MV-4-11 (cell line): Measurements from ENCODE around the gene ACTN4.

ENCODE experiments used
- DNase-seq: peaks from one replicate; lab custom pipeline; 2025; lab: John Stamatoyannopoulos, UW

Gene ACTN4

DNA sequence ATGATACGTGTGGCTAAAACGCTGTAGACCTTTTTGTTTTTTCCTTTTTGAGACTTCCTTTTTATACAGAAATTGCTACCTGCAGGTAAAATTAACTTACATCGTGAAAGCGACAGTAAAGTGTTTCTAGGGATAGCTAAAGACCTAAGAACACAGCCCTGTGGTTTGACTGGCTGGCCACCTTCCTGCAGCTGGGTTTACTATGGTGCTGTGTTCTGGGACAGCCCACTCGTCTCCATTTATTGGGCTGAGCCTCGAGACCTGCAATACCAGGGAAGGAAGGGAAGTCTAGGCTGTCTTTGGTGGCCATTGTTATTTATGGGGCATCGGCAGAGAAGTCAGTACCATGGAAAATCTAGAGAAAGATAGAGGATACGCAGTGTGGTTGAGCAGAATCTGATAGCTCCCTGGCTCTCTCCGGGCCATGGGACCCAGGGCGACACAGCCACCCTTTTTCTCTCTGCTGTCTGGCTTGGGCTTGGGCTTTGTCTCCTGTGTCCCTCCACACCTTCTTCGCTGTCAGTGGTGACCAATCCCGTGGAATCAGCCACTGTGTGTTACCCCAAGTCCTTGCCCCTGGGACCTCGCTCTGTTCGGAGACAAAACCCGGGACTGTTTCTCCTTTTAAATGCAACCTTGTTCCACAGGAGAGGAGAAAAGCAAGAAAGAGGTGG is 30.9 kb downstream of the ACTN4 start:
- DNase-seq: no peak

- no peak for DNase-seq
Observed at GRCh38 chr19:38678891-38679494, 31.5 kb downstream of the ACTN4 start.

DNA sequence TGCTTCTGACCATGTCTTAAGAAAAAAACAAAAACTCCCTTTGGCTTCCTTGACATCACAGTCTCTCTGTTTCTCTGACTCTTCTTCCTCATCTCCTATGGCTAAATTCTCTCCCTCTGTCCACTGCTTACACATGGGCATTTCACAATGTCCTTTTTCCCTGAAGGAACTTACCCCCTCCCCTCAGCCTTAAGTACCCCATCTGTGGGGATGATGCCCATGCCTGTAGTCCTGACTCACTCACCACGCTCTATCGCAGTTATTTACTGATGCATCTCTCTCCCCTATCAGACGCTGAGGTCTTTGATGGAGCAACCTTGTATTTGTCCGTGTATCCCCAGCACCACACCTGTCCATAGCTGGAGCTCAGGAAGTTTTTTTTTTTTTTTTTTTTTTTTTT is 32.4 kb downstream of the ACTN4 start:
- DNase-seq: peak; percentile 69

DNA sequence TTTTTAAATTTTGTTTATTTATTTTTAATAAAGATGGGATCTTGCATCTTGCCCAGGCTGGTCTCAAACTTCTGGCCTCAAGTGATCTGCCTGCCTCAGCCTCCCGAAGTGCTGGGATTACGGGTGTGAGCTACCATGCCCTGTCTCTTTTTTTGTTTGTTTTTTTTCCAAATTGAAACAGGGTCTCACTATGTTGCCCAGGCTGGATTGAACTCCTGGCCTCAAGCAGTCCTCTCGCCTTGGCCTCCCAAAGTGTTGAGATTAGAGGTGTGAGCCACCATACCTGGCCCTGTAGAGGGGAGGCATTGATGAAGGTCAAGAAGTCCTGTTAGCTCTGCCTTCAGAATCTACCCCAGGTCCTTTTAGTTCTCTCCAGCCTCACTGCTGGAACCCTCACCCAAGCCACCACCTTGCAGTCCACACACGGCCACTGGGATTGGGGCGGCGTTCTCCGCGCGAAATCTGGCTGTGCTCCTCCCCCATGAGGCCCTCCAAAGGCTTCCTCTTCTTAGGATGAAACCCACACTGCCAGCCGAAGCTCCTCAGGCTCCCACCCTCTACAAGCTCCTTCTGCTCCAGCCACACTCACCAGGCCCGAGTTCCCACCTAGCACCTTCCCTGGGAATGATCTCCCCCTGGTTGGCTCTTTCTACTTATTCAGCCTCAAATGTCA is 34.9 kb downstream of the ACTN4 start:
- no peak for DNase-seq

DNA sequence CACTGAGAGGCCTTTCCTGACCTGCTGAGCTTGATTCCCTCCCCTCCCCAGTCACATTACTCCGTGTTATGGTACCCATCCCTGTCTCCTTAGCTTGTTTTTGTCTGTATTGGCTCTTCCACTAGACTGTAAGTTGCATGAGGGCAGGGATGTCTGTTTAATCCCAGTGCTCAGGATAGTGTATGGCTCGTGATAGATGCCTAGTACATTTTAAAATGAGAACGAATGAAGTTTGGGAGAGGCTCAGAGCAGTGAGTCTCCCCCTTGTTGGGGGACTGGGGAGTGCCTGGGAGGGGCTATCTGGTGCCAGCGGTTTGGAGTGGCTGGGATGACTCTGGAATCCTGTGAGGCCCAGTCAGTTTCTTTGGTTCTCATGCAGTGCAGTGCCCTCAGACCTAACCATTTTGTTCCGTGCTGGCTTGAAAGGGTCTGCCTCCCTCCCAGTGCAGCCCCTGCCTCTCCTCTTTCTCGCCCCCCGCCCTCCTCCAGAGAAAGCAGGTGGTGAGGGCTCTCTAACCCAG is 35.5 kb downstream of the ACTN4 start:
- no peak for DNase-seq

DNA sequence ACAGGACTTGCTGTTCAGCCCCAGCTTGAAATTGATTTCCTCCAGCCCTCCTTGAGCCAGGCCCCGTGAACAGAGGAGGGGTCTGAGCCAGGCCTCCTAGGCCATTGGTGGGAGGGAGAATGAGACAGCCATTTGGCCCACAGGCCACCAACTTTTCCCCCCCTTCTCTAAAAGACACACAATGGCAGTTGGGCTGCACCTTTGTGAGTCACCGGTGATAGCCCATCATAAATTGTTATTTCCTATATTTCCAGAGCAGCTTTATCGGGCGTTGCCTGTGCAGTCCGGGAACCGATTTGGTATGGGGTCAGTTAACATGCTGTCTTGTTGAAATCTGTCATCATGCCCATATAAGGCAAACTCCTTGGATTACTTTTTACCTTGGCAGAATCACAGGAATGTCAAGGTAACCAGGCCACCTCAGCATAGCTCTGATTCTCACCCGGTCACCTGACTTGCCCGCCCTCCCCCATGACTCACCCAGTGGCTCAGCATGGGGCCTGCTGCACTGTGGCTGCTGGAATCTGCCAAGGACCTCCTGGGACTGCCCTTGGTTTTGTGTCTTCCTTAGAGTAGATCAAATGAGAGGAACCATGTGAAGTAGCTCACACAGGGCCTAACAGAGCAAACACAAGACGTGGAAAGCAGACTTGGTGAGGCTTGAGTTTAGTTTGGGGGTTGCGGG is 36.1 kb downstream of the ACTN4 start:
- DNase-seq: peak; percentile 89

DNA sequence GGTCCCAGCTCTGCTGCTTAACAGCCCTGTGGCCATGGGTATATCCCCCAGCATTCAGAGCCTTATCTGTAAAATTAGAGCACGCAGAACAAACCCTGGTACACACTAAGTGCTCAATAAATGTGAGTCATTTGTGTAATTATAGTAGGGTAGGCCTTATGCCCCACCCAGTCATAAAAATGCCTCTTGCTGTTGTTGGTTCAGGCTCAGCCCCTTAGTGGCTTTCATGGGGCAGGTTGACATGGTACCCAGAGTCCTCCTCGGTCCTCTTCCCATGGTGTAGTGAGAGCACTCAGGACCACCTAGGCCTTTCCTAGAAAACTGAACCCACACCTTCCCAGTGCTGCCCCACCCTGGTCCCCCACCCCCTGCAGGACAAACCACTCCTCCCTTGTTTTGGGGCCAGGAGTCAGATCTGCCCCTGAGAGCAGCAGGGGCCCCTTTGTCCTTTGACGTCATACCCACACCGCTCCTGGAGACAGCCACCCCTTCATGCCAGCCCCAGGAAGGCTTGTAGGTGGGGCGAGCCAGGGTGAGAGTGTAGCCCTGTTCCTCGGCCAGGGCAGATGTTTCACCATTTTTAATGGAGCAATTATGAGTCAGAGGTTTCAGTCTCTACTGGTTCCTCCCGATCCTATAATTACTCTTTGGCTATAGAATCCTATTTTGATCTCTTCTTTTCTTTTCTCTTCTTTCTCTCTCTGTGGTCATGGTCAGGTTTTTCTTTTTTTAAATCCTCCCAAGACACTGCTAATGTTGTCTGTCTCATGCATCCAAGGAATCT is 36.8 kb downstream of the ACTN4 start:
- DNase-seq: peak; percentile 93

DNA sequence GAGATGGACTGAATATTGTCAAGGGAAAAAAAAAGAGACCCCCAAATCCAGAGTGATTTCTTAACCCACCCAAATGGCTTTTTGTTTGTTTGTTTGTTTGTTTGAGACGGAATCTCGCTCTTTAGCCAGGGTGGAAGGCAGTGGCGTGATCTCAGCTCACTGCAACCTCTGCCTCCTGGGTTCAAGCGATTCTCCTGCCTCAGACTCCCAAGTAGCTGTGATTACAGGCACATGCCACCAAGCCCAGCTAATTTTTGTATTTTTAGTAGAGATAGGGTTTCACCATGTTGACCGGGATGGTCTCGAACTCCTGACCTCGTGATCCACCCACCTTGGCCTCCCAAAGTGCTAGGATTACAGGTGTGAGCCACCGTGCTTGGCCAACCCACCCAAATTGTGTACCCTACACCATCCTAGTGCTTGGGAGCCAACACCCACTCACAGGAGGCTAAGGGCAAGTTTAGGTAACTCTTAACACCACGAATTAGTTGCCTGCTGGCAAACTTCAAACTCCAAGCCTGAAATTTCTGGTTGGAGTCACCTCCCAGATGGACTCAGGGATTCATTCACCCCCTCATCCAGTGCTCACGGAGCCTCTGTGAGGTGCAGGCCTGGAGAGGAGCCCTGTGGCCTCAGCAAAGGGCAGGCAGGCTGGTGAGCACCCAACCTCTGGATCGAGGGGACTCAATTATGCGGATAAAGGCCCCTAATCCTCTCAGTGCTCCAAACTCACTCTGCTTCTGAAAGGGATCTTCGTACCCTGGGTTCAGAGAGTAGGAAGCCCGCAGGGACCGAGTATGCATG is 37.6 kb downstream of the ACTN4 start:
- no peak for DNase-seq

DNA sequence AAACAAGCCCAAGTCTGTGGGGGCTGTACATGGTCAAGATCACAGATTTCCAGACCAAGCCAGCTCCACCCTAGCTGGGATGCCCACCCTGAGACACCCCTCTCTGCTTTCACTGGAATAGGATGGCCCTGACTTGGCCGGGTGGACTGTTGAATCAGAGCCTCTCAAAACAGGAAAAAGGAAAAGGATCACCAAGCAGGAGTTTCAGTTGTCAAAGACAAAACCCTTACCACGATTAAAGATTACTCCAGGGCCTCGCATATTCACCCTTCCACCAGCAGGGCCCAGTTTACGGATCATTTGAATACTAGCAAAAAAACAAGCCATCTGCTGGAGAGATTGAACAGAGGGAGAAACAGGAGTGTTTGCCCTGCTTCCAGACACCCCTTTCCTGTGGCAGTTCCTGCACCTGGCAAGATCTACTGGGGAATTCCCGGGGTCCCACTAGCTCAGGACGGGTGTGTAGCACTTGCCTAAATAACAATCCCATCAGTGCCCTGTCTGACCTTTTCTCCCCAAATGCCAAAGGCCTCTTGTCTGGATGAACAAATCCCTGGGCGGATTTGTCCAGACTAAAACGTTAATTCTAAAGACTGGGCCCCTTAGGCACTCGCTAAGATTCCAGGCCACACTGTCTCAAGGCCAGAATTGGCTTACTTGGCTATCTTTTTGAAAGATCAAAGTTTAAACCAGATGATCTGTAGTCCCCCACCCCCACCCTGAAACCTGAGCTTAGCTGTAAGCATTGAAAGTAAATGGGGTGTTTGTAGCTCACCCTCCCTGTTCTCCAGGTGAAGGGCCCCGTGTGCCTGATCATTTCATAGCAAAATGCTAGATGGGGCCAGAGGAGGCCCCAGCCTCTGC is 38.4 kb downstream of the ACTN4 start:
- DNase-seq: peak; percentile 58

- no peak for DNase-seq
Observed at GRCh38 chr19:38686530-38686888, 39.1 kb downstream of the ACTN4 start.

DNA sequence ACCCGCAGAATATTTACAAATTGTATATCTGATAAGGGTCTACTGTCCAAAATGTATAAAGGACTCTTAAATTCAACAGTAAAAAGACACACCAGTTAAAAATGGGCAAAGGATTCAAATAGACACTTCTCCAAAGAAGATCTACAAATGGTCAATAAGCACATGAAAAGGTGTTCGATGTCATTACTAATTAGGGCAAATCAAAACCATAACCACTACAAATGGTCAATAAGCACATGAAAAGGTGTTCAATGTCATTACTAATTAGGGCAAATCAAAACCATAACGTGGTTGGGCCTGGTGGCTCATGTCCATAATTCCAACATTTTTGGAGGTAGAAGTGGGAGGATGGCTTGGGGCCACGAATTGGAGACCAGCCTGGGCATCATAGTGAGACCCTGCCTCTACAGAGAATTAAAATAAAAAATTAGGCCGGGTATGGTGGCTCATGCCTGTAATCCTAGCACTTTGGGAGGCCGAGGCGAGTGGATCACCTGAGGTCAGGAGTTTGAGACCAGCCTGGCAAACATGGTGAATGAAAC is 40.5 kb downstream of the ACTN4 start:
- DNase-seq: no peak

DNA sequence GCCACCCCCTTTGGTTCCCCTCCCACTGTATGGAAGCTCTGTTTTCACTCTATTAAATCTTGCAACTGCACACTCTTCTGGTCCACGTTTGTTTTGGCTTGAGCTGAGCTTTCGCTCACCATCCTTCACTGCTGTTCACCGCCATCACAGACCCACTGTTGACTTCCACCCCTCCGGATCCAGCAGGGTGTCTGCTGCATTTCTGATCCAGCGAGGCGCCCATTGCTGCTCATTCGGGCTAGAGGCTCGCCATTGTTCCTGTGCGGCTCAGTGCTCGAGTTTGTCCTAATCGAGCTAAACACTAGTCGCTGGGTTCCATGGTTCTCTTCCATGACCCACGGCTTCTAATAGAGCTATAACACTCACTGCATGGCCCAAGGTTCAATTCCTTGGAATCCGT is 42.7 kb downstream of the ACTN4 start:
- DNase-seq: no peak

DNA sequence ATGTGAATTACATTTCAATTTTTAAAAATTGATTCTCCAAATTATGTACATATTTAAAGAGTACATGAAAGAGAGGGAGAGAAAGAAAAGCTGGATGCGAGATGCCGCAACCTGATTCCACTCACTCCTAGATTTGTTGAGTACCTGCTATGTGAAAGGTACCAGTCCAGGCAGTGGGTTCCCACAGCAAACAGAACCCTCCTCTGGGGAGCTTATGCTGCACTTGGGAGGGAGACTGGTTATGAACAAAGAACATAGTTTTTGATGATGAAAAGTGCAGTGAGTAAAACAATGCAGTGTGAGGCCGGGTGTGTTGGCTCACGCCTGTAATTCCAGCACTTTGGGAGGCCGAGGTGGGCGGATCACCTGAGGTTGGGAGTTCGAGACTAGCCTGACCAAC is 43.4 kb downstream of the ACTN4 start:
- DNase-seq: no peak

DNA sequence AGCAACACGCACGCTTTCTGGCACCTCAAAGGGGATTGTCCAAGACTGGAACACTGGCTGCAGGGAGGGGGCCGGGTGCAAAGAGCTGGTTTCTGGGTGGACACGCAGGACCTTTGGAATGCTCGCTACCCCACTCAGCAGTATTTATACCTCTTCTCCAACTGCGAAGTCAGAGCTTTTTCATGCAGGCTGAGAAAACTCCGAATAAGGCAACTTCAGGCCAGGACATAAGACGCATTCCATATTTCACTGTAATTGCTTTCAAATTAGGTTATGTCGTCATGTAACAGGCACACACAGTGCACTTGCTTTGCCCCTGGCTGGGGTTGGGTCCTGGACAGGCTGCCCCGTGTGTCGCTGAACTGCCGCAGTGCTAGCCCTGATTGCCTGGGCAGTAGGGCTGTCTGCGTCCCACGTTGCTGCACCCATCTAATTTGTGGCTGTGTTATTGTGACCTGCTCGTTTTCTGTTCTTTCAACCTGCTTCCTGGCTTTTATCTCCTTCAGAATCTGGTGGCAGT is 44.5 kb downstream of the ACTN4 start:
- DNase-seq: no peak

DNA sequence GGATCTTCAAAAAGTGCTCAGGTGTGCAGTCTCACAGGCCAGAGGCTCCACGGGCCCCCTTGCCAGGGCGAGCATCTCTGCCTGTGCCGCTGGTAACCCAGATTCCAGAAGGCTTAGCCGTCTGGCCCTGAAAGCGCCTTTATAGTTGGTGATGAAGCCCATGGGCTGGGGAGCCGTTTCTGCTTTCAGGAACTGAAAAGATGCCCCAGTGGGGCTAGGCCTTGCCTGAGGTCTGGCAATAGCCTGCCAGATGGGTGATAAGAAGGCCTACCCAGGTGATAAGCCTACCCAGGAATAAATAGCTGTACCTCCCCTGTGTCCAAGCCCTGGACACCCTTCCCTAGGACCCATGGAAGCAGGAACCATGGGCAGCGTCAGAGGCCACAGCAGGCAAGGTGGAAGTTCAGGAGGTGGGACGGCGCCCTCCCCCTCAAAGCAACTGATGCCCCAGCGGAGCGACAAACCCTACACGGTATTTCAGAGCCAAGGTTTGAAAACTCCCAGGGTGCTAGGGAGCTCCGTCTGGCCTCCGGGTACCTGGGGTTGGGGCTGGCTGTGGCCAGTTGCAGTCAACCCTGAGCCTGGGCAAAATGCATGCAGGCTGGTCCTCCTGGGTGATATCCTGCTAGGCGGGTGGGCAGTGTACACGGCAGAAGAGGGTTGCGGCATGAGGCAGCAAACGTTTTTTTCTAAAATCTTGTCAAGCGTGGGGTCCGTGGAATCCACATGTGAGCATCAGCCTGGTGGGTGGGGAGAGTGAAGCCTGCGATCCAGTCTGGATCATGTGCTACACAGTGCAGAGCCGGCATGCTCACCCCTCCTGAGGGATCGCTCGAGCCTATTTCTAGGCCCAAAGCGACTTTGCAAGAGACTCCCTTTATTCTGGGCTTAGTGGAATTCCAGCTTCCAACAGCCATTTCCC is 45.3 kb downstream of the ACTN4 start:
- peak; percentile 63 for DNase-seq

DNA sequence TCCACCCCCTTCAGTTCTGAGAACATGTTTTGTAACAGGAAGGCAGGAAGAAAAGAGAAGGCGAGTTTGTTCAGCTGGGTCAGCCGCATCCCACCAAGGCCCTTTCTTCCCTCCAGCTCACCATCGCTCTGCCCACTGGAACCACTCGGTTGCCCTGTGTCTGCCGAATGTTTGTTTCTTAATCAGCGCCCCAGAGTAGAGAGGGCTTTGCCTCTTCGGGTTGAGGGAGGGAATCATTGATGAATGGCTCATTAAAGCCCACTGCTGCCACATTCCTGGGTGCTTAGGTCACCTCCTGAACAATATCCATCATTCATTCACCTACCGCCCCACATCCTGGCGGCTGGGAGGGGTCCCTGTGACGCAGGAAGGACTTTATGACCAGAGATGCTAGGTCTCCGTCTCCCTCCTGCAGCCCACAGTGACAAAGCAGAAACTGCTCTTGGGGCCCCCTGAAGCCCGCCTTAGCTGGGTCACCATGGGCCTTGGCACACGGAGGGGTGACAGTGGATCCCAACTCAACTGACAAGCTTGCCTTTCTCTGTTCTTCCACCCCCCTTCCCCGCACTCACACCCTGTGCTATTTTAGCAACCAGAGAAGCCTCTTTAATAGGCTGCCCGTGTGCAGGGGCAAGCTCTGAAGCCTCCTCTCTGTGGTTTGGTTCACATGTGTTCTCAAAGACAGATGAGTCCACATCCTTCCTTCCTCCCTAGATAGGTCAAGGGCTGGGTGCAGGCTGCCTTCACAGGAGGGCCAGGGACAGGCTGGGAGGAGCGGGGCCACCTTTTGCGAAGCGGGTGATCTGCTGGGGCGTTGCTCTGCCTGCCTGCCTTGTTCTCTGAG is 46.2 kb downstream of the ACTN4 start:
- peak; percentile 85 for DNase-seq

- peak; percentile 54 for DNase-seq
Observed at GRCh38 chr19:38695317-38695683, 47.9 kb downstream of the ACTN4 start.
